ENCODE data around the gene RPL39L.

DNA sequence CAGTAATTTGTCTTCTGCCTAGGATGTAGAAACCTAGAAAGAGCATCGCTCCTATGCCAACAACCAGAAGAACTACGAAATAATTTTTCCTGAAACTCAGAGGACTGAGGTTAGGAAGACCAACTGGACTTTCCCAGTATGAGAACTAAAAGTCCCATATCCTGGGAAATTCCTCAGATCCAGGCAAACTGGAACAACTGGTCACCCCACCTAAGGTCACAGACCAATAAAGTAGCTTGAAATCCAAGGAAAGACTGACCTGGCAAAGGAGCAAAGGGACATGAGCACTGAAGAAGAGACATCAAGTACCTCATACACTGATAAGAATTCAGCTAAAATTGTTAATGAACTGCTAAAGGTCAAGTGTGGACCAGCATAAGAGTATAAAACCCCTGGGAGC is 6.6 kb downstream of the RPL39L start:
- TF ChIP-seq, protein P1, sequence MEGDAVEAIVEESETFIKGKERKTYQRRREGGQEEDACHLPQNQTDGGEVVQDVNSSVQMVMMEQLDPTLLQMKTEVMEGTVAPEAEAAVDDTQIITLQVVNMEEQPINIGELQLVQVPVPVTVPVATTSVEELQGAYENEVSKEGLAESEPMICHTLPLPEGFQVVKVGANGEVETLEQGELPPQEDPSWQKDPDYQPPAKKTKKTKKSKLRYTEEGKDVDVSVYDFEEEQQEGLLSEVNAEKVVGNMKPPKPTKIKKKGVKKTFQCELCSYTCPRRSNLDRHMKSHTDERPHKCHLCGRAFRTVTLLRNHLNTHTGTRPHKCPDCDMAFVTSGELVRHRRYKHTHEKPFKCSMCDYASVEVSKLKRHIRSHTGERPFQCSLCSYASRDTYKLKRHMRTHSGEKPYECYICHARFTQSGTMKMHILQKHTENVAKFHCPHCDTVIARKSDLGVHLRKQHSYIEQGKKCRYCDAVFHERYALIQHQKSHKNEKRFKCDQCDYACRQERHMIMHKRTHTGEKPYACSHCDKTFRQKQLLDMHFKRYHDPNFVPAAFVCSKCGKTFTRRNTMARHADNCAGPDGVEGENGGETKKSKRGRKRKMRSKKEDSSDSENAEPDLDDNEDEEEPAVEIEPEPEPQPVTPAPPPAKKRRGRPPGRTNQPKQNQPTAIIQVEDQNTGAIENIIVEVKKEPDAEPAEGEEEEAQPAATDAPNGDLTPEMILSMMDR (conservative IDR thresholded peaks at IDR 0.05; ENCODE audit: low read depth, low read length): no peak
- TF ChIP-seq MXI1 (IDR thresholded peaks at IDR 0.05; ENCODE audit: borderline replicate concordance, low read depth, low read length): no peak
- TF ChIP-seq CEBPB (IDR thresholded peaks at IDR 0.05; ENCODE audit: low read depth, low read length): no peak
- no peak for TF ChIP-seq ELK1 (IDR thresholded peaks at IDR 0.05; ENCODE audit: borderline replicate concordance, low read depth, low read length)

Data from IMR-90 (cell line).